GM15510 (cell line): ENCODE data around the gene ACSF3.

Source experiments
- POLR2A ChIP-seq: IDR thresholded peaks from 3 replicates; pipeline ENCODE4 v1.6.1; 2011; ENCODE audit warnings: borderline replicate concordance; ENCODE audit not compliant: insufficient read length; ENCODE audit errors: extremely low read depth

The ACSF3 gene

GRCh38 chr16:89117975-89118289 lies 24.3 kb downstream of the ACSF3 start:
- TF ChIP-seq POLR2A = no peak

GRCh38 chr16:89118361-89119165 lies 24.9 kb downstream of the ACSF3 start:
- TF ChIP-seq POLR2A = no peak

- TF ChIP-seq POLR2A = no peak
Measured at GRCh38 chr16:89119166-89119621, 25.5 kb downstream of the ACSF3 start.

GRCh38 chr16:89119661-89120141 lies 26.0 kb downstream of the ACSF3 start:
- TF ChIP-seq POLR2A = no peak

DNA sequence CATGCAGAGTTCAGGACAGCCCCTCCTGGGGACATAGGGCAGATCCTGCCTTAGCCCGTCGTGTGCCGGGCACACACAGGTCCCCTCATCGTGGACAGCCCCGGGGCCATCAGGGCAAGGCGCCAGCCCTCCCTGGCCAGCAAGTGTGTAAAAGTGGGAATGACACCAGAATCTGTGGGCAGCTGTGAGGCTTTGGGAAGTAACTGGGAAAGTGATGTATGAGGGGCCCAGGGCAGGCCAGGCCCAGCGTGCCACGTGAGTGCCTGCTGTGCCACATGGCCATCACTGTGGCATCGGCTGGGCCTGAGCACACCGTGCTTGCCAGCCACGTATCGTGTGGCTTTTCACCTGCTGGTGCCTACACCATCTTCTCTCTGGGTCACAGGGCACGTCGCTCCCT lies 26.6 kb downstream of the ACSF3 start:
- no peak for TF ChIP-seq POLR2A

DNA sequence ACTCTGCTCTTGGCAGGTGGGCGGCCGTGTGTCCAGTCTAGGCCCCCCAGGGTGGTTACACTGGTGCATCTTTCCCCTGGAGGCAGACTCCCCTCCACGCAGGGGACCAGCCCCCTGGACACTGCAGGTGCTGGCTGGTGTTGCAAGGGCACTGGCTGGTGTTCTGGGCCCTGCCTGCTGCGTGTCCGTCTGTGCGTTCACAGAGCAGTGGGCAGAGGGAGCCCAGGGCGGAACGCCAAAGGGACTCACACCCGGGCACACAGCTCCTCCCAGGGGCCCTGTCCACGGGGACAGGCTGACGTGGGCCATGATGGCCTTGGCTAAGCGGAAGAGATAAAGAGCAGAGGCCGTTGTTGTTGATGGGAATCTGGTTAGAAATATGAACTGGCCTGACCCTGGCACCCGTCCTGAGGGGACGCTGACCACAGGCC lies 27.3 kb downstream of the ACSF3 start:
- no peak for TF ChIP-seq POLR2A

DNA sequence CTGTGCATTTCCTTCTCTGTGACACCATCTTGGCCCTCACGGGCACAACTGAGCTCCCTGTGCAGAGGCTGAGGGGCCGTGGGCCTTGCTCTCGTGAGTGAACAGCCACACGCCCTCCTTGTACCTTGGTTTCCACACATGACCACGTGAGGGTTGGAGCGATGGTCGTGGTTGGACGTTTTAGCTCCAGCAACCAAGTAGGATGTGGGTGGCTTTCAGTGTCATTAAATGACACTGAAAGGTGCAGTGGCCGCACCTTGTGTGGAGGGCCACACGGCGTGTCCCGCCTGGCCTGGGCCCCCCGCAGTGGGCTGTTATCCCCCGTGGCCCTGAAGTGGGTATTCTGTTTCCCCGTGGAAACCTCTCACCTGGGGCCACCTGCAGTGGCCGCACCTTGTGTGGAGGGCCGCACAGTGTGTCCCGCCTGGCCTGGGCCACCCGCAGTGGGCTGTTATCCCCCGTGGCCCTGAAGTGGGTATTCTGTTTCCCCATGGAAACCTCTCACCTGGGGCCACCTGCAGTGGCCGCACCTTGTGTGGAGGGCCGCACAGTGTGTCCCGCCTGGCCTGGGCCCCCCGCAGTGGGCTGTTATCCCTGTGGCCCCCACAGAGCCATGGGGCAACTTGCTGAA lies 28.2 kb downstream of the ACSF3 start:
- TF ChIP-seq POLR2A = no peak

GRCh38 chr16:89122322-89122851 lies 28.7 kb downstream of the ACSF3 start:
- TF ChIP-seq POLR2A = no peak

DNA sequence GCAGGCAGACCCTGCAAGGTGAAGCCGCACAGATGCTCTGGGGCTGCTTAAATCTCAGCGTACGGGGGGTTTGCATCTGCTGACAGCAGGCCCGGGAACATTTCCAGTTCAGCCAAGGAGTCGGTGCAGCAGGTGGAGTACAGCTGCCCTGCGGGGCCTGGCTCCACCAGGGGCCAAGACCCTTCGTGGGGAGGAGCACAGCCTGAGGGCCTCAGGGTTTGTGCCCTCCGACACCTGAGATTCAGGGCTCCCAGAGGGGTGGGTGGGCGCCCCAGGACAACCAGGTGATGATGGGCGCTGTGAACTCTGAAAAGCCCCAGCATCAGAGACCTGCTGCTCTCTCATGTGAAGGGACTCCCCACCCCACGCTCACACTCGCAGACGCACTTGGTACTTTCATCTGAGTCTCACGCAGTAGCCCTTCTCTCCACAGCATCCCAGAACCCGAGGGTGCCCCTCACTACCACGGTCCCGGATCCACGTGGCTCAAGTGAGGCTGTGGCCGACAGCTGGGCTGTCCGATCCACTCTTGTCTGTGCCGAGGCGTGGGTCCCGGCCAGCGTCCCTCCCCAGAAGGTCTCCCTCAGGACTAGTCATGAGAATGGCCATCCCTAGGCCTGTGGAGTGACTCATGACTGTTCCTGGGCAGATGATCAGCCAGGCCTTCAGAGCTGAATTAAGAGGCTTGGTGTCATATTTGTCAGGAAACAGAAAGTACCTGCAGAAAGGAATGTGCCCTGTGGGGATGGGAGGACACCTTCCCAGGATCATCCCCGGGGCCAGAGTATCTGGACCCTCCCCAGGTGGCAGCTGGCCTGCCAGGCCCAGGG lies 29.6 kb downstream of the ACSF3 start:
- TF ChIP-seq POLR2A = no peak

- no peak for TF ChIP-seq POLR2A
Measured at GRCh38 chr16:89123831-89124100, 30.1 kb downstream of the ACSF3 start.

GRCh38 chr16:89129378-89129777 lies 35.7 kb downstream of the ACSF3 start:
- no peak for TF ChIP-seq POLR2A

DNA sequence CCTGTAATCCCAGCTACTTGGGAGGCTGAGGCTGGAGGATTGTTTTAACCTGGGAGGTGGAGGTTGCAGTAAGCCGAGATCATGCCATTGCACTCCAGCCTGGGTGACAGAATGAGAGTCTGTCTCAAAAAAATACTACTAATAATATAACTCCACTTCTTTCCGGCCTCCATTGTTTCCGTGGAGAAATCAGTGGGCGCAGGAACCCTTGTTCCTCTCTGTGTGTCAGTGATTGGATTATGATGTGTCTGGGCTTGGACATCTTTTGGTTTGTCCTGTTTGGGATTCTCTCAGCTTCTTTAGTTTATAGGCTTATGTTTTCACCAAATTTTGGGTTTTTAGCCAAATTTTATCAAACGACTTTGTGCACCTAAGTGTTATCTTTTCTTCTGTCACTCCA lies 36.8 kb downstream of the ACSF3 start:
- no peak for TF ChIP-seq POLR2A

DNA sequence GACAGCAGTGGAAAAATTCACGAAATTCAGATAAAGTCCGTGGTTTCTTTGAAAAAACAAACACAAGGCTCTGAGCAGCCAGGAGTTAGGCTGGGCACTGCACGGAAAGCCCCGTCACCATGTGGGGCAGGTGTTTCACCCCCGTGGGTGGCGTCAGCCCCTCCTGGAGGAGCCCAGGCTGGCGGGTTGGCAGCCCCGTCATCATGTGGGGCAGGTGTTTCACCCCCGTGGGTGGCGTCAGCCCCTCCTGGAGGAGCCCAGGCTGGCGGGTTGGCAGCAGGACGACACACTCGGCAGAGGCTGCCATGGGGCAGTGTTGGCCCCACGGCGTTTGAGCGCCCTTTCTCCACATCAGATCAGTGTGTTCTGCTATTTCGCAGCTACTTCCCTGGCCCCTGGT lies 38.1 kb downstream of the ACSF3 start:
- TF ChIP-seq POLR2A = no peak

DNA sequence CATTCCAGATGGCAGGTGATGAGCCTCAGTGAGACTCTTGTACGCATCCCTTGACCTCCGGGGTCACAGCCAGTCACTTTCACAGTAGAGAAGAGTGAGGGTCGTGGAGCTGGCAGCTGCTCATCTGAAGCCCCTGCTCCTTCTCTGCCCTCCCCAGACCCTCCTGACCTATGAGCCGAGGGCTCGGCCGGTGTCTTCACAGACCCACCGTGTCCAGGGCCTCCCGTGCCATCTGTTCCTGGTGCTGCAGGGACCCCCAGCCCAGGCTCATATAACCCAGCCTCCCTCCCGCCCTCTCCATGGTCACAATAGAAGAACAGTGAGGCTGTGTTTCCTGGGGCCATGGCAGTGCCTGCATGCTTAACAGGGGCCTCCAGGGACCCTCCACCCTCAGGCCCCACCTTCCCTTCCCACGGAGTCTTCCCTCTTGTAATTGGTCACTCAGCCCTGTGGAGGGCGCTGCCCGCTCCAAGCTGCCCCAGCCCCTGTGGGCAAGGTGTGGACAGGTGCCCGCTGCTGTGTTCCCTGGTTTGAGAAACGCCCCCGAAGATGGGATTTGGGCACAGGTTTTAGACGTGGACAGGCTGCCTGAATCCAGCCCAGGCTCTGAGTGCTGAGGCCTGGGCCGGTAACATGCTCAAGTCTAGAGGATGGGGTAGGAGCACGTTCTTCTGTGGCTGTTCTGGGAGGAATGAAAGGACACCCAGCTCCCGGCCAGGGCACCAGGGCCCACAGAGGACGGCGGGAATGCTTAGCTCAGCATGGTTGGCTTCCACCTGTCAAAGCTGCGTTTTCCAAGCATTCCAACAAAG lies 38.7 kb downstream of the ACSF3 start:
- TF ChIP-seq POLR2A = no peak
